HL-60/S4 treated with retinoic acid at 250 ng/mL for 4 days and 3 days (cell line): ENCODE results near the gene GRIK4.

ENCODE experiments used
- in situ Hi-C: fragments of 300-500 bp; cut with MboI; formaldehyde crosslinking; loops from 2 replicates; pipeline ENCODE4 v1.7.0; 2022; ENCODE audit warnings: low sequenced_read_pairs

GRIK4 gene

GRCh38 chr11:120923866-120924508, 412.4 kb downstream of the GRIK4 start:
- in situ Hi-C loops, result no loop called here

GRCh38 chr11:120925944-120926343, 414.4 kb downstream of the GRIK4 start:
- in situ Hi-C loops, result no loop called here

GRCh38 chr11:120928627-120929026, 417.1 kb downstream of the GRIK4 start:
- in situ Hi-C loops, result no loop called here

GRCh38 chr11:120929090-120929489, 417.5 kb downstream of the GRIK4 start:
- in situ Hi-C loops, result no loop called here

GRCh38 chr11:120929664-120930154, 418.2 kb downstream of the GRIK4 start:
- in situ Hi-C loops, result no loop called here

GRCh38 chr11:120931057-120931779, 419.7 kb downstream of the GRIK4 start:
- in situ Hi-C loops, result no loop called here

GRCh38 chr11:120932305-120932915, 420.9 kb downstream of the GRIK4 start:
- in situ Hi-C loops, result no loop called here

GRCh38 chr11:120936356-120936755, 424.8 kb downstream of the GRIK4 start:
- in situ Hi-C loops, result no loop called here

- in situ Hi-C loops, result no loop called here
Observed at GRCh38 chr11:120937501-120937900, 426.0 kb downstream of the GRIK4 start.

- in situ Hi-C loops, result no loop called here
Observed at GRCh38 chr11:120938260-120938659, 426.7 kb downstream of the GRIK4 start.

- in situ Hi-C loops, result no loop called here
Observed at GRCh38 chr11:120940160-120940848, 428.8 kb downstream of the GRIK4 start.

GRCh38 chr11:120941000-120941399, 429.5 kb downstream of the GRIK4 start:
- in situ Hi-C loops, result no loop called here

- in situ Hi-C loops, result no loop called here
Observed at GRCh38 chr11:120942701-120943100, 431.2 kb downstream of the GRIK4 start.

- in situ Hi-C loops, result no loop called here
Observed at GRCh38 chr11:120945042-120945441, 433.5 kb downstream of the GRIK4 start.

- in situ Hi-C loops, result no loop called here
Observed at GRCh38 chr11:120950880-120951279, 439.3 kb downstream of the GRIK4 start.

GRCh38 chr11:120952461-120953434, 441.2 kb downstream of the GRIK4 start:
- in situ Hi-C loops, result no loop called here

GRCh38 chr11:120954381-120954780, 442.8 kb downstream of the GRIK4 start:
- in situ Hi-C loops, result no loop called here

GRCh38 chr11:120956710-120957495, 445.4 kb downstream of the GRIK4 start:
- in situ Hi-C loops, result no loop called here

GRCh38 chr11:120958185-120958584, 446.6 kb downstream of the GRIK4 start:
- in situ Hi-C loops, result no loop called here
